ENCODE measurements around the gene SLC48A1.

DNA sequence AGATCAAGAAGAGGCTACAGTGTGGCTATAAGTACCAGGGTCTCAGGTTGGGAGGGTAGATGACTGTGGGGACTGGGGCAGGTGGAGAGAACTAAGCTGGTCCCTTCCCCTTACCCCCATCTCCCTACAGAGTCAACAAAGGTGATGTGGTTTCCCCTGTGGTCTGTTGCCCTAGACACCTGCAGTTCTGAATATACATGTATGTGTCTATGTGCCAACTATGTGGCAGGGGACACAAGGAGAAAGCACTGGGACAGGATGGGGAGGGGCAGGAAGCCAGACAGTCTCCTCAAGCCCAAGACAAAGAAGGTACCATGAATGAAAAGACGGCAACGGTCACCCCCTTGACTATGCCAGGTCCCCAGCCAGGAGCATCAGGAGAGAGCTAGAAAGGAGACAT lies 51.2 kb downstream of the SLC48A1 start:
- no peak for TF ChIP-seq HDAC6 (IDR thresholded peaks at IDR 0.05; ENCODE audit: unreplicated experiment)
- no peak for TF ChIP-seq MYB (IDR thresholded peaks at IDR 0.05; ENCODE audit: borderline replicate concordance, low read depth, low read length)
- no peak for TF ChIP-seq POLR2AphosphoS5 (IDR thresholded peaks at IDR 0.05; ENCODE audit: low read length)
- TF ChIP-seq, protein P1, sequence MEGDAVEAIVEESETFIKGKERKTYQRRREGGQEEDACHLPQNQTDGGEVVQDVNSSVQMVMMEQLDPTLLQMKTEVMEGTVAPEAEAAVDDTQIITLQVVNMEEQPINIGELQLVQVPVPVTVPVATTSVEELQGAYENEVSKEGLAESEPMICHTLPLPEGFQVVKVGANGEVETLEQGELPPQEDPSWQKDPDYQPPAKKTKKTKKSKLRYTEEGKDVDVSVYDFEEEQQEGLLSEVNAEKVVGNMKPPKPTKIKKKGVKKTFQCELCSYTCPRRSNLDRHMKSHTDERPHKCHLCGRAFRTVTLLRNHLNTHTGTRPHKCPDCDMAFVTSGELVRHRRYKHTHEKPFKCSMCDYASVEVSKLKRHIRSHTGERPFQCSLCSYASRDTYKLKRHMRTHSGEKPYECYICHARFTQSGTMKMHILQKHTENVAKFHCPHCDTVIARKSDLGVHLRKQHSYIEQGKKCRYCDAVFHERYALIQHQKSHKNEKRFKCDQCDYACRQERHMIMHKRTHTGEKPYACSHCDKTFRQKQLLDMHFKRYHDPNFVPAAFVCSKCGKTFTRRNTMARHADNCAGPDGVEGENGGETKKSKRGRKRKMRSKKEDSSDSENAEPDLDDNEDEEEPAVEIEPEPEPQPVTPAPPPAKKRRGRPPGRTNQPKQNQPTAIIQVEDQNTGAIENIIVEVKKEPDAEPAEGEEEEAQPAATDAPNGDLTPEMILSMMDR (IDR thresholded peaks at IDR 0.05 in 2 of 3, conservative IDR thresholded peaks at IDR 0.05 in 1 of 3; ENCODE audit: control insufficient read depth in 2 of 3, extremely low read depth in 1 of 3, insufficient read depth in 1 of 3, low read depth in 3 of 3, low read length in 3 of 3), result no peak
- no peak for TF ChIP-seq POLR2A (IDR thresholded peaks at IDR 0.05; ENCODE audit: low read depth, low read length)
- TF ChIP-seq BCL11A (IDR thresholded peaks at IDR 0.05; ENCODE audit: low read depth, low read length), result no peak
- no peak for TF ChIP-seq HCFC1 (IDR thresholded peaks at IDR 0.05; ENCODE audit: low read length)
- TF ChIP-seq SMAD1 (IDR thresholded peaks at IDR 0.05; ENCODE audit: low read depth, partially characterized antibody), result no peak
- TF ChIP-seq PAX5 (IDR thresholded peaks at IDR 0.05; ENCODE audit: borderline replicate concordance, low read depth, low read length), result no peak
- TF ChIP-seq JUND (IDR thresholded peaks at IDR 0.05; ENCODE audit: low read depth, low read length), result no peak
- TF ChIP-seq BHLHE40 (IDR thresholded peaks at IDR 0.05; ENCODE audit: borderline replicate concordance in 1 of 2, low read depth in 2 of 2, low read length in 1 of 2), result no peak
